Cardiac fibroblast (primary cell): ENCODE results near the gene MEX3A.

ENCODE experiments used
- DNase-seq, 2 donors: peaks; one replicate each; pipeline versions ENCODE4 v3.0.0 to v3.0.0-alpha.2; 2010; ENCODE audit warnings: low read depth in 2 of 2
- H3K4me3 ChIP-seq, 2 donors: replicated peaks in 1 of 2; 1 replicate in 1 of 2; 2 replicates in 1 of 2; pipeline ENCODE4 v1.5.1; 2011; ENCODE audit warnings: low read depth in 2 of 2, low read length in 2 of 2, mild to moderate bottlenecking in 2 of 2, moderate library complexity in 1 of 2
- TF ChIP-seq, protein P1 (sequence below): IDR thresholded peaks from one replicate; pipeline ENCODE4 v1.5.1; 2011; ENCODE audit warnings: low read depth, mild to moderate bottlenecking, low read length, inconsistent platforms

The MEX3A gene

GRCh38 chr1:156053768-156054499 is 28.3 kb downstream of the MEX3A start, which contains the start of gene UBQLN4:
UBQLN4 (minus strand) TSS chr1:156053798; CDS start chr1:156053701, 97 bp downstream.
- peak within 1 kb of the TSS; percentile 96 to 97 for H3K4me3 ChIP-seq
- TF ChIP-seq, protein P1, sequence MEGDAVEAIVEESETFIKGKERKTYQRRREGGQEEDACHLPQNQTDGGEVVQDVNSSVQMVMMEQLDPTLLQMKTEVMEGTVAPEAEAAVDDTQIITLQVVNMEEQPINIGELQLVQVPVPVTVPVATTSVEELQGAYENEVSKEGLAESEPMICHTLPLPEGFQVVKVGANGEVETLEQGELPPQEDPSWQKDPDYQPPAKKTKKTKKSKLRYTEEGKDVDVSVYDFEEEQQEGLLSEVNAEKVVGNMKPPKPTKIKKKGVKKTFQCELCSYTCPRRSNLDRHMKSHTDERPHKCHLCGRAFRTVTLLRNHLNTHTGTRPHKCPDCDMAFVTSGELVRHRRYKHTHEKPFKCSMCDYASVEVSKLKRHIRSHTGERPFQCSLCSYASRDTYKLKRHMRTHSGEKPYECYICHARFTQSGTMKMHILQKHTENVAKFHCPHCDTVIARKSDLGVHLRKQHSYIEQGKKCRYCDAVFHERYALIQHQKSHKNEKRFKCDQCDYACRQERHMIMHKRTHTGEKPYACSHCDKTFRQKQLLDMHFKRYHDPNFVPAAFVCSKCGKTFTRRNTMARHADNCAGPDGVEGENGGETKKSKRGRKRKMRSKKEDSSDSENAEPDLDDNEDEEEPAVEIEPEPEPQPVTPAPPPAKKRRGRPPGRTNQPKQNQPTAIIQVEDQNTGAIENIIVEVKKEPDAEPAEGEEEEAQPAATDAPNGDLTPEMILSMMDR = peak; percentile 25
- DNase-seq = peak; percentile 84 to 94

- TF ChIP-seq, protein P1 = no peak
- peak; percentile 75 to 76 for DNase-seq
- peak overlapping the region; percentile 84 to 94 for H3K4me3 ChIP-seq
Measured at GRCh38 chr1:156052862-156053767, 29.1 kb downstream of the MEX3A start.

DNA sequence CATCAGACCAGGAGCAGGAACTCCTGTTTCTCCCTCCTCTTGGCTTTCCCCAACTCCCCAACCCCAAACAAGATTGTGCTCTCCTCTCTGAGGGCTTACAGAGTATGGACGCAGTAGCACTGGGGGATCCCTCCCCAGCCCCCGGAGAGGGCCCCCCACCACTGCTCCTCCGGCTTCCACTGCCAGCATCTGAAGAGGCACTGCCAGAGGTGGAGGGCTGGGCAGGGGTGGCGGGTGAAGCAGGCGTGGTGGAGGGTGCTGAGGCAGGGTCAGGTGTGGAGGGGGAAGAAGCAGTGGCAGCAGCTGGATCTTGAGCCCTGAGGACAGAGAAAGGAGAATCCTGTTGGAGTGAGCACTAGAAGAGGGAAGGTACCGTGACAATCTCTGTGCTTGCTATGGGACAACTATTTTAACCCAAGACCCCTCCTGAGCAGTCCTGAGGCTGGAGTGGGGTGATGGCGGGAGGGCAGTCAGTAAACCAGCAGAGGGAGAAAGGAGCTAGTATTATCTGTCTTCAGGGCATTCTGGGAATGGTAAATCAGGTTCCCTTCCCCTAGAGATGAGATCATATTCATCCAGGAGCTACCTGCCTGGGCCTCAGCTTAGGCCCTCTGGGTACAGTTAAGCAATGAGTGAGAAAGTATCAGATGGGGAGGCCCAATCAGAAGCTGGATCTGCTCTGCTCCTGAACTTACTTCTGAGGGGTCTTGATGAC is 31.1 kb downstream of the MEX3A start:
- H3K4me3 ChIP-seq = no peak overlapping the region
- TF ChIP-seq, protein P1 = no peak
- DNase-seq = no peak

DNA sequence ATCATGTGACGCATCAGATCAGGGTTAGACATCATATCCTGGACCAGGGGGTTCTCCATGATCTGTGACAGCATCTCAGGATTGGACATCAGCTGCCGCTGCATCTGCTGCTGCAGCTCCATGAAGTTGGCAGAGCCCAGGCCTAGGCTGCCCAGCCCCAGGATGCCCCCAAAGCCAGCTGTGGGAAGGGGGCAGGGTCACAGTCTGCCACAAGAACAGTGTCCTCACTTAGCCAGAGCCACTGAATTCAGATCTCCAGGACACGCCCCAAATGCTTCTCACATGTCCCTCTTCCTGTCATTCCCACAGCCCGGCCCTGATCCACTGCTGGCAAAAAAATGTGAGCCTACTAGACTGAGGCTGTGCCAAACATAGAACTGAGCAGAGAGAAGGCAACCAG is 31.9 kb downstream of the MEX3A start:
- no peak overlapping the region for H3K4me3 ChIP-seq
- no peak for DNase-seq
- TF ChIP-seq, protein P1 = no peak

GRCh38 chr1:156048663-156049258 is 33.5 kb downstream of the MEX3A start:
- DNase-seq = no peak
- TF ChIP-seq, protein P1 = no peak
- H3K4me3 ChIP-seq = no peak overlapping the region

GRCh38 chr1:156045076-156045475 is 37.2 kb downstream of the MEX3A start:
- H3K4me3 ChIP-seq = no peak overlapping the region
- TF ChIP-seq, protein P1 = no peak
- DNase-seq = no peak
